Activated T-helper 17 cell treated with anti-CD3 and anti-CD28 coated beads, Interleukin-2, amount 50 U/mL, for 72 hours (primary cell): ENCODE measurements around the gene ITGAX. TPM values are rescaled to one million over a fixed set of nuclear protein-coding genes. Genes with fewer than 3 reads are reported as not detected.
"Not testable (repeated sequence)": the region's sequence is repeated elsewhere in the genome, so short reads cannot be mapped to it uniquely, and the experiment has no call there.

Source experiments
- ATAC-seq: fragments of 150-1000 bp; cut with Tn5 transposase; replicated peaks from 2 replicates; pipeline ENCODE4 v1.10.0; 2021; ENCODE audit warnings: mild to moderate bottlenecking, moderate library complexity
- H3K27ac Mint-ChIP-seq: one replicate; pipeline ENCODE4 v1.8.0; 2022; ENCODE audit warnings: mixed read lengths
- H3K27me3 Mint-ChIP-seq: one replicate; pipeline ENCODE4 v1.8.0; 2022; ENCODE audit warnings: mixed read lengths
- H3K36me3 Mint-ChIP-seq: one replicate; pipeline ENCODE4 v1.8.0; 2022; ENCODE audit warnings: low read depth, mild to moderate bottlenecking, mixed read lengths
- H3K4me1 Mint-ChIP-seq: one replicate; pipeline ENCODE4 v1.8.0; 2022; ENCODE audit warnings: mixed read lengths
- H3K4me3 Mint-ChIP-seq: one replicate; pipeline ENCODE4 v1.8.0; 2022; ENCODE audit warnings: mild to moderate bottlenecking, mixed read lengths
- H3K9me3 Mint-ChIP-seq: one replicate; pipeline ENCODE4 v1.8.0; 2022; ENCODE audit warnings: mixed read lengths
- total RNA-seq, 2 donors: library from RNA; stranded (reverse); gene quantifications; one replicate each; pipeline ENCODE4 v1.2.3, GENCODE V29; 2022

Gene ITGAX
- total RNA-seq = 10 to 100 TPM; 25.5 to 50.4 TPM

DNA sequence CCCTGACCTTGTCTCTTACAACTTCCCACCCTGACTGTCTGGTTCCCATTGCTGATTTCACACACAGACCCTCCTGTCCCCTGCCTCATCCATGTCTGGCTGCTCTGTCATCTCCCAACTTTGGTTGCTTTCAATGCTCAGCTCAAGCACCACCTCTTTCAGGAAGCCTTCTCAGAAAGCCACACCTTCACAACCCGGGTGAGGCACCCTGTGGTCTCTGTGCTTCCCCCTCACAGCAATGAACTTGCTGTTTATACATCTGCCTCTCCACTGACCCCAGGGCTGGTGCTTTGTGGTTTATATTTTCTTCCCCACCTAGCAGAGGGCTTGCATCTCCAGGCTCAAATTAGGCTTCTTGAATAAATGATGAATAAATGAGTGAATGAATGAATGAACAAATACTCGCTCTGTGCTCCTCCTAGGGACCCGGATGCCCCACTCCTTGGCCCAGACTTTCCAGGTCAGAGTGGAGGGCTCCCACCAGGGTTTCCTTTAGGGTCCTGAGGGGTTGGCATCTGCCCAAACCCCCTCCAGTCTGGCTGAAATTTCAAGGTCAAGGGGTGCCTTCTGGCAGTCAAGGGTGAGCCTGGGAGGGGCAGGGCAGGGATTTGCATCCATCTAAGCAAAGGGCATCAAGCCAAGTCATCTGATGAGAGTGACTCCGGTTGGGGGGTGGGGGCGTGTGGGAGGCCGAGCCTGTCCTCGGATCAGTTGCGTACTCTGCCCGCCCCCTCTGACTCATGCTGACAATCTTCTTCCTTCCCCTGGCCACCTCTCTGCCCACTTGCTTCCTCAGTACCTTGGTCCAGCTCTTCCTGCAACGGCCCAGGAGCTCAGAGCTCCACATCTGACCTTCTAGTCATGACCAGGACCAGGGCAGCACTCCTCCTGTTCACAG, at the start of gene ITGAX:
Gene ITGAX (plus strand): TSS at position 783 of the 898 bp plus-strand sequence. CDS start 79 bp downstream, at position 862.
- Mint-ChIP-seq H3K4me3 (peak within 1 kb of the TSS; percentile 78), H3K4me1 (peaks cover 35% of the 10 kb centered on the region), H3K27me3 (peaks cover 5% of the 10 kb centered on the region), H3K9me3 (no peaks in the 10 kb centered on the region), H3K27ac (peak within 1 kb of the TSS; percentile 94), H3K36me3 (no peaks in the 10 kb centered on the region)
- peak; percentile 86 for ATAC-seq

DNA sequence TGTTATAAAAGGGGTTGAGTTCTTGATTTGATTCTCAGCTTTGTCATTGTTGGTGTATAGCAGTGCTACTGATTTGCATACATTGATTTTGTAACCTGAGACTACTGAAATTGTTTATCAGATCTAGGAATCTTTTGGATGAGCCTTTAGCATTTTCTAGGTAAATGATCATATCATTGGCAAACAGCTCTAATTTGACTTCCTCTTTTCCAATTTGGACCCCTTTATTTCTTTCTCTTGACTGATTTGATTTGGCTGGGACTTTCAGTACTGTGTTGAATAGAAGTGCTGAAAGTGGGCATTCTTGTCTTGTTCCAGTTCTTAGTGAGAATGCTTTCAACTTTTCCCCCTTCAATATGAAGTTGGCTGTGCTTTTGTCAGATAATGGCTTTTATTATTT, 49.8 kb upstream of the ITGAX start:
- no peaks in the 10 kb centered on the region for H3K9me3 Mint-ChIP-seq
- H3K4me3 Mint-ChIP-seq = no peak overlapping the region
- H3K4me1 Mint-ChIP-seq = no peaks in the 10 kb centered on the region
- no peaks in the 10 kb centered on the region for H3K36me3 Mint-ChIP-seq
- peaks cover 24% of the 10 kb centered on the region for H3K27me3 Mint-ChIP-seq
- no peak for ATAC-seq
- H3K27ac Mint-ChIP-seq = no peak overlapping the region

- H3K4me3 Mint-ChIP-seq, H3K36me3 Mint-ChIP-seq, H3K4me1 Mint-ChIP-seq, H3K27ac Mint-ChIP-seq, H3K9me3 Mint-ChIP-seq, ATAC-seq: not testable (repeated sequence)
- peaks cover 24% of the 10 kb centered on the region for H3K27me3 Mint-ChIP-seq
Observed at GRCh38 chr16:31308381-31308780, 46.6 kb upstream of the ITGAX start.

DNA sequence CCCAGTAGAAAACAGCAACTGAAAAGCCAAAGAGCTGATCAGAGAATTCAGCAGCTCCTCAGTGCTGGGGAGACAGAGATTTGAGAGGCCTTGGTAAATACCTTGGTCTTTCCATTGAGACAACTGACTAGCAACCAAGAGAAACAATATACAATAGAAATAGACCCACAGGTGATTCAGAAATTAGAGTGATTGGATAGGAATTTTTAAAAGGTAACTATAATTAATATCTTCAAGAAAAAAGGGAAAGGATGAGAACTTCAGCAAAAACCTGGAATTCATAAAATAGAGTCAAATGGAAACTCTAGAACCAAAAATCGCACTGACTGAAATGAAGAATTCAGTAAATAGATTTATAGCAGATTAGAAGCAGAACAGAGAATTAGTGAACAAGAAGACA, 32.5 kb upstream of the ITGAX start:
- H3K27ac Mint-ChIP-seq = no peak overlapping the region
- peaks cover 8% of the 10 kb centered on the region for H3K27me3 Mint-ChIP-seq
- no peak overlapping the region for H3K4me3 Mint-ChIP-seq
- H3K4me1 Mint-ChIP-seq = peaks cover 6% of the 10 kb centered on the region
- no peaks in the 10 kb centered on the region for H3K36me3 Mint-ChIP-seq
- ATAC-seq = no peak
- peaks cover 15% of the 10 kb centered on the region for H3K9me3 Mint-ChIP-seq

DNA sequence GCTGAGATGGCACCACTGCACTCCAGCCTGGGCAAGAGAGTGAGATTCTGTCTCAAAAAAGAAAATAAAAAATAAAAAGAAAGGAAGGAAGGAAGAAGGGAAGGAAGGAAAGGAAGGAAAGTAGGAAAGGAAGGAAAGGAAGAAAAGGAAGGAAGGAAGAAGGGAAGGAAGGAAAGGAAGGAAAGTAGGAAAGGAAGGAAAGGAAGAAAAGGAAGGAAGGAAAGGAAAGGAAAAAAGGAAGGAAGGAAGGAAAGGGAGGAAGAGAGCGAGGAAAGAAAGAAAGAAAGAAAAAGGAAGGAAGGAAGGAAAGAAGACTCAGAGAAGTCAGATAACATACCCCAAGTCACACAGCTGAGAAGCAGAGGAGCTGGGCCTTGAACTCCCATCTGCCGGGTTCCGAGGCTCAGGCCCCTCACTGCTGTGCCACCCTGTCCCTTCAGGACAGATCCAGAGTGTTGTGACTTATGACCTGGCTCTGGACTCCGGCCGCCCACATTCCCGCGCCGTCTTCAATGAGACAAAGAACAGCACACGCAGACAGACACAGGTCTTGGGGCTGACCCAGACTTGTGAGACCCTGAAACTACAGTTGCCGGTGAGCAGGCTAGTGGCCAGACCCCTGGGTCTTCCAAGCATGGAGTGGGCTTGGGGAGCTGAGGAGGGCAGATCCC, 30.9 kb upstream of the ITGAX start:
- Mint-ChIP-seq H3K4me1 (peaks cover 15% of the 10 kb centered on the region), H3K9me3 (peaks cover 15% of the 10 kb centered on the region), H3K4me3 (no peak overlapping the region), H3K36me3 (no peaks in the 10 kb centered on the region), H3K27ac (no peak overlapping the region), H3K27me3 (peaks cover 15% of the 10 kb centered on the region)
- no peak for ATAC-seq

- H3K9me3 Mint-ChIP-seq = peaks cover 15% of the 10 kb centered on the region
- H3K4me3 Mint-ChIP-seq = no peak overlapping the region
- no peak overlapping the region for H3K27ac Mint-ChIP-seq
- peaks cover 15% of the 10 kb centered on the region for H3K4me1 Mint-ChIP-seq
- peaks cover 15% of the 10 kb centered on the region for H3K27me3 Mint-ChIP-seq
- H3K36me3 Mint-ChIP-seq = no peaks in the 10 kb centered on the region
- no peak for ATAC-seq
Observed at GRCh38 chr16:31325171-31325570, 29.8 kb upstream of the ITGAX start.

DNA sequence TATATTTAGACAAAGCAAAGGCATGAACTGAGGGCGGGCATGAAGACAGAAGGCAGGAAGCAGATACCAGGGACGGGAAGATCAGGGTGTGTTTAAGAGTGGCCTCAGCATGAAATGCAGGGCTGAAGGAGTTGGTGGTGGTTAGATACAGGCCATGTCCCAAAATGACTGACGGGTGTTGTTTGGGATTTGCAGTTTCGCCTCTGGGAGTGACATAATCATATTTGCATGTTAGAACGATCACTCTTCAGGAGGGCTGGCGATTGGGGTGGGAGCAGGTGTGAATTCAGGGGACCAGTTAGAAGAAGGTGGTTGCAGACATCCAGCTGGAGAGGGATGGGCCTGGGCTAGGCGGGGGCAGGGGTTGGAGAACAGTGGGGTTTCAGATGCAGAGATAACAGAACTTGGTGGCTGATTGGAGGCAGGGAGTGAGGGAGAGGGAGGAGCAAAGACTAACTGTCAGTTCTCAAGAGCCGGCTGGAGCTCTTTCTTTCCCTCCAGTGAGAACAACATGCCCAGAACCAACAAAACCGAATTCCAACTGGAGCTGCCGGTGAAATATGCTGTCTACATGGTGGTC, 27.2 kb upstream of the ITGAX start:
- Mint-ChIP-seq H3K36me3 (no peaks in the 10 kb centered on the region), H3K9me3 (peaks cover 3% of the 10 kb centered on the region), H3K27ac (no peak overlapping the region), H3K4me3 (no peak overlapping the region), H3K27me3 (peaks cover 22% of the 10 kb centered on the region), H3K4me1 (peaks cover 21% of the 10 kb centered on the region)
- ATAC-seq = no peak

GRCh38 chr16:31328322-31329052, 26.5 kb upstream of the ITGAX start:
- no peak for ATAC-seq
- H3K9me3 Mint-ChIP-seq = no peaks in the 10 kb centered on the region
- H3K4me1 Mint-ChIP-seq = peaks cover 21% of the 10 kb centered on the region
- H3K27me3 Mint-ChIP-seq = peaks cover 21% of the 10 kb centered on the region
- no peak overlapping the region for H3K27ac Mint-ChIP-seq
- no peak overlapping the region for H3K4me3 Mint-ChIP-seq
- no peaks in the 10 kb centered on the region for H3K36me3 Mint-ChIP-seq

DNA sequence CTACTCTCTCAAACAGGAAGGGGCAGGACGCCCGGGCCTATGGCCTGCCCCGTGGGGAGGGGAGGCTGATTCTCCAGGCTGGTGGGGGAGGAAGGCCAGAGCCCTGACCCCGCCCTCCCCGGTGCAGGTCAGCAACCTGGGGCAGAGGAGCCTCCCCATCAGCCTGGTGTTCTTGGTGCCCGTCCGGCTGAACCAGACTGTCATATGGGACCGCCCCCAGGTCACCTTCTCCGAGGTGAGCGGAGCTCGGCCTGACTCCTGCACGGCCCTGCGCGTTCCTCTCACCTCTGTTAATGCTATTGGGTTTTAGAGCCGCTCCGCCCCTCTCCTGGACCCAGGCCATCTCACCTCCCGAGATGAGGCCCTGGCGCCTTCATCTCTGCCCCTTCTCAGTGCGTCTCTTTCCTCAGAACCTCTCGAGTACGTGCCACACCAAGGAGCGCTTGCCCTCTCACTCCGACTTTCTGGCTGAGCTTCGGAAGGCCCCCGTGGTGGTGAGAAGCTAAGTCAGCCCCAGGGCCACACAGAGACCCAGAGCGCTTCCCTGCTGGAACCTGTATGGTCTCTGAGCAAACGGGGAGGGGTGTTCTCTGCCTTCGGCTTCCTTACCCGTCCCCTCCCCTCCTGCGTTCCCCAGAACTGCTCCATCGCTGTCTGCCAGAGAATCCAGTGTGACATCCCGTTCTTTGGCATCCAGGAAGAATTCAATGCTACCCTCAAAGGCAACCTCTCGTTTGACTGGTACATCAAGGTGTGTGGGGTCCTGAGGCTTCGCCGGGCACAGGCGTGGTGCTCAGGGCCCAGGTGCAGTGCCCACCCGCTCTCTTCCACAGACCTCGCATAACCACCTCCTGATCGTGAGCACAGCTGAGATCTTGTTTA, 25.1 kb upstream of the ITGAX start:
- Mint-ChIP-seq H3K4me1 (peaks cover 21% of the 10 kb centered on the region), H3K36me3 (no peaks in the 10 kb centered on the region), H3K27ac (peak overlapping the region; percentile 9), H3K4me3 (peak overlapping the region; percentile 53), H3K9me3 (no peaks in the 10 kb centered on the region), H3K27me3 (peaks cover 21% of the 10 kb centered on the region)
- no peak for ATAC-seq

DNA sequence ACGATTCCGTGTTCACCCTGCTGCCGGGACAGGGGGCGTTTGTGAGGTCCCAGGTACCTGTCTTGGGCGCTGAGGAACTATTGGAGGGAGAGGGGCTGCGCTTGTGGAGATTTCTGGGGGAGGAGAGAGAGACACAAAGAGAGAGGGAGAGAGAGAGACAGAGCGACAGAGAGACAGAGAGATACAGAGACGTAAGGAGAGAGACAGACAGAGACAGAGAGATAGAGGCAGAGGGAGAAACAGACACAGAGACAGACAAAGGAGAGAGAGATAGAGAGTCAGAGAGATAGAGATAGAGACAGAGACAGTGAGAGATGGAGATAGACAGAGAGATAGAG, 24.5 kb upstream of the ITGAX start:
- H3K36me3 Mint-ChIP-seq = no peaks in the 10 kb centered on the region
- peak overlapping the region; percentile 9 for H3K27ac Mint-ChIP-seq
- H3K27me3 Mint-ChIP-seq = peaks cover 21% of the 10 kb centered on the region
- no peak for ATAC-seq
- H3K9me3 Mint-ChIP-seq = no peaks in the 10 kb centered on the region
- peaks cover 18% of the 10 kb centered on the region for H3K4me1 Mint-ChIP-seq
- peak overlapping the region; percentile 53 for H3K4me3 Mint-ChIP-seq

GRCh38 chr16:31331141-31331764, 23.7 kb upstream of the ITGAX start:
- no peaks in the 10 kb centered on the region for H3K36me3 Mint-ChIP-seq
- H3K9me3 Mint-ChIP-seq = no peaks in the 10 kb centered on the region
- H3K4me1 Mint-ChIP-seq = peaks cover 17% of the 10 kb centered on the region
- peak; percentile 59 for ATAC-seq
- peak overlapping the region; percentile 9 for H3K27ac Mint-ChIP-seq
- H3K4me3 Mint-ChIP-seq = peak overlapping the region; percentile 53
- peaks cover 21% of the 10 kb centered on the region for H3K27me3 Mint-ChIP-seq

DNA sequence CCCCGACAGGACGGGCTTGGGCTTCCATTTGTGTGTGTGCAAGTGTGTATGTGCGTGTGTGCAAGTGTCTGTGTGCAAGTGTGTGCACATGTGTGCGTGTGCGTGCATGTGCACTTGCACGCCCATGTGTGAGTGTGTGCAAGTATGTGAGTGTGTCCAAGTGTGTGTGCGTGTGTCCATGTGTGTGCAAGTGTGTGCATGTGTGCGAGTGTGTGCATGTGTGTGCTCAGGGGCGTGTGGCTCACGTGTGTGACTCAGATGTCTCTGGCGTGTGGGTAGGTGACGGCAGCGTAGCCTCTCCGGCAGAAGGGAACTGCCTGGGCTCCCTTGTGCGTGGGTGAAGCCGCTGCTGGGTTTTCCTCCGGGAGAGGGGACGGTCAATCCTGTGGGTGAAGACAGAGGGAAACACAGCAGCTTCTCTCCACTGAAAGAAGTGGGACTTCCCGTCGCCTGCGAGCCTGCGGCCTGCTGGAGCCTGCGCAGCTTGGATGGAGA, 23.1 kb upstream of the ITGAX start:
- Mint-ChIP-seq H3K27ac (no peak overlapping the region), H3K27me3 (peaks cover 18% of the 10 kb centered on the region), H3K4me3 (peak overlapping the region; percentile 53), H3K36me3 (no peaks in the 10 kb centered on the region), H3K4me1 (peaks cover 17% of the 10 kb centered on the region), H3K9me3 (no peaks in the 10 kb centered on the region)
- ATAC-seq = no peak

DNA sequence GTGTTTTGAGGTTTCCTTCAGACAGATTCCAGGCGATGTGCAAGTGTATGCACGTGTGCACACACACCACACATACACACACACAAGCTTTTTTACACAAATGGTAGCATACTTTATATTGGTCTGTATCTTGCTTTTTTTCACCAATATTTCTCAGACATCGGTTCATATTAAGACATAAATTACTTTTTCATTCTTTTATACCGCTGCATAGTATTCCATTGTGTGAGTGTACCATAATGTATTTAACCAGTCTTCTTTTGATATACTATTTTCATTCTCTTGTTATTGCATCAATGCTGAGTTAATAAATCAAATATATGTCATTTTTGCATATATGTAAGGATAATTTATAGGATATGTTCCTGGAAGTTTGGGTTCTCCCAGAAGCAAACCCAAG, 22.4 kb upstream of the ITGAX start:
- Mint-ChIP-seq H3K27ac (no peak overlapping the region), H3K4me3 (peak overlapping the region; percentile 53), H3K27me3 (peaks cover 18% of the 10 kb centered on the region), H3K36me3 (no peaks in the 10 kb centered on the region), H3K9me3 (no peaks in the 10 kb centered on the region), H3K4me1 (peaks cover 15% of the 10 kb centered on the region)
- ATAC-seq = no peak
